ENCODE results near the gene ATP6V0D1.

DNA sequence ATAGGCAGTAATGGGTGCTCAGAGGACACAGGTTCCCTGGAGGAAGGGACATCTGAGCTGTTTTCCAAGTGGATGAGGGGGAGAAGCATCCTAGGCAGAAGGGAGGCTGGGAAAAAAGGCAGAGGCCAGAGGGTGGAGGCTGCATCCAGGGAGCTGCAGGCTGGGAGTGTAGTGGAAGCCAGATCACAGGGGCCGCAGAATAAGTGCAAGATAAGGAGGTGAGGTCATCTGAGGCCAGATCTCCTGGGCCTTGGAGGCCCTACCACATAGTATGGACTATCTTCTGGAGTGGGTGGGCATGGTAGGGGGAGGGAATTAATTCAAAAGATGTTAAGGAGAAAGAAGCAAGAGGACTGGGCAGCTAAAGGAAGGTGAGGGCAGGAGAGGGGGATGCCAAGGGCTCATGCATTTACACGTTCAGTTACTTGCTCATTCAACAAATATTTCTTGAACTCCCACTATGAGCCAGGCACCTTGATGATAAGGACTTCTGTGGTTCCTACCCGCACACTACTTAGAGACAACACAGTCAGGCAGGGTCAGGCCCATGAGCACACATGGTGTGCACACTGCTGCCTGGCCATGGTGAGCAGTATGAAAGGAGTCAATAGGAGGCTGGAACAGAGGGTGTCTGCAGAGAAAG lies 45.3 kb upstream of the ATP6V0D1 start:
- TF ChIP-seq, protein P1, sequence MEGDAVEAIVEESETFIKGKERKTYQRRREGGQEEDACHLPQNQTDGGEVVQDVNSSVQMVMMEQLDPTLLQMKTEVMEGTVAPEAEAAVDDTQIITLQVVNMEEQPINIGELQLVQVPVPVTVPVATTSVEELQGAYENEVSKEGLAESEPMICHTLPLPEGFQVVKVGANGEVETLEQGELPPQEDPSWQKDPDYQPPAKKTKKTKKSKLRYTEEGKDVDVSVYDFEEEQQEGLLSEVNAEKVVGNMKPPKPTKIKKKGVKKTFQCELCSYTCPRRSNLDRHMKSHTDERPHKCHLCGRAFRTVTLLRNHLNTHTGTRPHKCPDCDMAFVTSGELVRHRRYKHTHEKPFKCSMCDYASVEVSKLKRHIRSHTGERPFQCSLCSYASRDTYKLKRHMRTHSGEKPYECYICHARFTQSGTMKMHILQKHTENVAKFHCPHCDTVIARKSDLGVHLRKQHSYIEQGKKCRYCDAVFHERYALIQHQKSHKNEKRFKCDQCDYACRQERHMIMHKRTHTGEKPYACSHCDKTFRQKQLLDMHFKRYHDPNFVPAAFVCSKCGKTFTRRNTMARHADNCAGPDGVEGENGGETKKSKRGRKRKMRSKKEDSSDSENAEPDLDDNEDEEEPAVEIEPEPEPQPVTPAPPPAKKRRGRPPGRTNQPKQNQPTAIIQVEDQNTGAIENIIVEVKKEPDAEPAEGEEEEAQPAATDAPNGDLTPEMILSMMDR (IDR thresholded peaks at IDR 0.05): no peak
- no peak for TF ChIP-seq POLR2A (IDR thresholded peaks at IDR 0.05)
